GM15510 (cell line): ENCODE measurements around the gene MERTK.

ENCODE experiments used
- POLR2A ChIP-seq: IDR thresholded peaks from 3 replicates; pipeline ENCODE4 v1.6.1; 2011; ENCODE audit warnings: borderline replicate concordance; ENCODE audit not compliant: insufficient read length; ENCODE audit errors: extremely low read depth

Gene MERTK

GRCh38 chr2:111972955-111973565 lies 74.7 kb downstream of the MERTK start:
- TF ChIP-seq POLR2A: no peak

GRCh38 chr2:111973701-111974100 lies 75.3 kb downstream of the MERTK start:
- no peak for TF ChIP-seq POLR2A

GRCh38 chr2:111975053-111975552 lies 76.7 kb downstream of the MERTK start:
- no peak for TF ChIP-seq POLR2A

GRCh38 chr2:111975819-111976218 lies 77.4 kb downstream of the MERTK start:
- no peak for TF ChIP-seq POLR2A

GRCh38 chr2:111977240-111977639 lies 78.8 kb downstream of the MERTK start:
- TF ChIP-seq POLR2A: no peak

- TF ChIP-seq POLR2A: no peak
Observed at GRCh38 chr2:111978452-111979170, 80.2 kb downstream of the MERTK start.

- no peak for TF ChIP-seq POLR2A
Observed at GRCh38 chr2:111981666-111982065, 83.3 kb downstream of the MERTK start.

- TF ChIP-seq POLR2A: no peak
Observed at GRCh38 chr2:111982822-111983221, 84.4 kb downstream of the MERTK start.

- TF ChIP-seq POLR2A: no peak
Observed at GRCh38 chr2:111983478-111984212, 85.2 kb downstream of the MERTK start.

- no peak for TF ChIP-seq POLR2A
Observed at GRCh38 chr2:111984213-111984604, 85.8 kb downstream of the MERTK start.

- no peak for TF ChIP-seq POLR2A
Observed at GRCh38 chr2:111985514-111985913, 87.1 kb downstream of the MERTK start.

- TF ChIP-seq POLR2A: no peak
Observed at GRCh38 chr2:111986116-111986900, 87.9 kb downstream of the MERTK start.

GRCh38 chr2:111990375-111990774 lies 92.0 kb downstream of the MERTK start:
- TF ChIP-seq POLR2A: no peak

- TF ChIP-seq POLR2A: no peak
Observed at GRCh38 chr2:111990856-111991255, 92.4 kb downstream of the MERTK start.

GRCh38 chr2:111994042-111994441 lies 95.6 kb downstream of the MERTK start:
- no peak for TF ChIP-seq POLR2A
